Measurements from ENCODE around the gene NQO2. TPM values are rescaled to one million over a fixed set of nuclear protein-coding genes. Genes with fewer than 3 reads are reported as not detected.
"Not testable (repeated sequence)": the region's sequence is repeated elsewhere in the genome, so short reads cannot be mapped to it uniquely, and the experiment has no call there.

NQO2 gene
- total RNA-seq, 1 donor from 2014 or later, result 28.1 TPM

GRCh38 chr6:3005077-3005476 lies 5.4 kb downstream of the NQO2 start:
- Mint-ChIP-seq H3K4me1 (ENCODE audit: low read depth, unreplicated experiment) (peaks cover 7% of the 10 kb centered on the region), H3K27me3 (ENCODE audit: unreplicated experiment) (peaks cover 1% of the 10 kb centered on the region), H3K36me3 (ENCODE audit: unreplicated experiment) (peaks cover 8% of the 10 kb centered on the region)

GRCh38 chr6:3005874-3006273 lies 6.2 kb downstream of the NQO2 start:
- Mint-ChIP-seq H3K4me3 (ENCODE audit: unreplicated experiment) (no peak overlapping the region), H3K9me3 (ENCODE audit: unreplicated experiment) (peaks cover 3% of the 10 kb centered on the region), H3K4me1 (ENCODE audit: low read depth, unreplicated experiment) (peaks cover 7% of the 10 kb centered on the region), H3K27ac (ENCODE audit: unreplicated experiment) (no peak overlapping the region), H3K27me3 (ENCODE audit: unreplicated experiment) (peaks cover 1% of the 10 kb centered on the region), H3K36me3 (ENCODE audit: unreplicated experiment) (peaks cover 16% of the 10 kb centered on the region)
- no peak for DNase-seq
- no peak for TF ChIP-seq CTCF (IDR thresholded peaks at IDR 0.05; ENCODE audit: partially characterized antibody, unreplicated experiment)

More at GRCh38 chr6:3005077-3005476, 5.4 kb downstream of the NQO2 start:
- no peak overlapping the region for H3K27ac Mint-ChIP-seq (ENCODE audit: unreplicated experiment)
- no peak overlapping the region for H3K4me3 Mint-ChIP-seq (ENCODE audit: unreplicated experiment)
- H3K9me3 Mint-ChIP-seq (ENCODE audit: unreplicated experiment), result peaks cover 3% of the 10 kb centered on the region
- no peak for DNase-seq
- TF ChIP-seq CTCF (IDR thresholded peaks at IDR 0.05; ENCODE audit: partially characterized antibody, unreplicated experiment), result no peak

GRCh38 chr6:3006476-3006875 lies 6.8 kb downstream of the NQO2 start:
- DNase-seq, result no peak
- peaks cover 22% of the 10 kb centered on the region for H3K36me3 Mint-ChIP-seq (ENCODE audit: unreplicated experiment)
- H3K9me3 Mint-ChIP-seq (ENCODE audit: unreplicated experiment), result peaks cover 6% of the 10 kb centered on the region
- no peak overlapping the region for H3K4me3 Mint-ChIP-seq (ENCODE audit: unreplicated experiment)
- peaks cover 1% of the 10 kb centered on the region for H3K27me3 Mint-ChIP-seq (ENCODE audit: unreplicated experiment)
- H3K4me1 Mint-ChIP-seq (ENCODE audit: low read depth, unreplicated experiment), result peaks cover 7% of the 10 kb centered on the region
- no peak overlapping the region for H3K27ac Mint-ChIP-seq (ENCODE audit: unreplicated experiment)
- TF ChIP-seq CTCF (IDR thresholded peaks at IDR 0.05; ENCODE audit: partially characterized antibody, unreplicated experiment), result no peak

- Mint-ChIP-seq H3K4me3 (ENCODE audit: unreplicated experiment) (no peak overlapping the region), H3K27ac (ENCODE audit: unreplicated experiment) (no peak overlapping the region)
Measured at GRCh38 chr6:3007571-3007970, 7.9 kb downstream of the NQO2 start.

GRCh38 chr6:3008712-3009265 lies 9.1 kb downstream of the NQO2 start:
- H3K27me3 Mint-ChIP-seq (ENCODE audit: unreplicated experiment); DNase-seq; H3K4me1 Mint-ChIP-seq (ENCODE audit: low read depth, unreplicated experiment); H3K4me3 Mint-ChIP-seq (ENCODE audit: unreplicated experiment): not testable (repeated sequence)
- peaks cover 39% of the 10 kb centered on the region for H3K36me3 Mint-ChIP-seq (ENCODE audit: unreplicated experiment)
- H3K9me3 Mint-ChIP-seq (ENCODE audit: unreplicated experiment), result peaks cover 13% of the 10 kb centered on the region
- peak overlapping the region; percentile 34 for H3K27ac Mint-ChIP-seq (ENCODE audit: unreplicated experiment)

More at GRCh38 chr6:3007571-3007970, 7.9 kb downstream of the NQO2 start:
- Mint-ChIP-seq H3K9me3 (ENCODE audit: unreplicated experiment) (peaks cover 10% of the 10 kb centered on the region), H3K36me3 (ENCODE audit: unreplicated experiment) (peaks cover 33% of the 10 kb centered on the region), H3K27me3 (ENCODE audit: unreplicated experiment) (peaks cover 1% of the 10 kb centered on the region), H3K4me1 (ENCODE audit: low read depth, unreplicated experiment) (peaks cover 7% of the 10 kb centered on the region)
- no peak for TF ChIP-seq CTCF (IDR thresholded peaks at IDR 0.05; ENCODE audit: partially characterized antibody, unreplicated experiment)
- no peak for DNase-seq

Data from glutamatergic neuron (in vitro differentiated cells).